NCI-H2227 treated with DMSO at 0.1 percent for 48 hours (cell line): ENCODE results near the gene NMUR1.

ENCODE experiments used
- DNase-seq: peaks from one replicate; lab custom pipeline; 2025; lab: John Stamatoyannopoulos, UW

NMUR1 gene

GRCh38 chr2:231525248-231526163 is 4.7 kb downstream of the NMUR1 start:
- DNase-seq = no peak

- DNase-seq = no peak
These were observed 5.6 kb downstream of the NMUR1 start for GRCh38 chr2:231524477-231525247.

DNA sequence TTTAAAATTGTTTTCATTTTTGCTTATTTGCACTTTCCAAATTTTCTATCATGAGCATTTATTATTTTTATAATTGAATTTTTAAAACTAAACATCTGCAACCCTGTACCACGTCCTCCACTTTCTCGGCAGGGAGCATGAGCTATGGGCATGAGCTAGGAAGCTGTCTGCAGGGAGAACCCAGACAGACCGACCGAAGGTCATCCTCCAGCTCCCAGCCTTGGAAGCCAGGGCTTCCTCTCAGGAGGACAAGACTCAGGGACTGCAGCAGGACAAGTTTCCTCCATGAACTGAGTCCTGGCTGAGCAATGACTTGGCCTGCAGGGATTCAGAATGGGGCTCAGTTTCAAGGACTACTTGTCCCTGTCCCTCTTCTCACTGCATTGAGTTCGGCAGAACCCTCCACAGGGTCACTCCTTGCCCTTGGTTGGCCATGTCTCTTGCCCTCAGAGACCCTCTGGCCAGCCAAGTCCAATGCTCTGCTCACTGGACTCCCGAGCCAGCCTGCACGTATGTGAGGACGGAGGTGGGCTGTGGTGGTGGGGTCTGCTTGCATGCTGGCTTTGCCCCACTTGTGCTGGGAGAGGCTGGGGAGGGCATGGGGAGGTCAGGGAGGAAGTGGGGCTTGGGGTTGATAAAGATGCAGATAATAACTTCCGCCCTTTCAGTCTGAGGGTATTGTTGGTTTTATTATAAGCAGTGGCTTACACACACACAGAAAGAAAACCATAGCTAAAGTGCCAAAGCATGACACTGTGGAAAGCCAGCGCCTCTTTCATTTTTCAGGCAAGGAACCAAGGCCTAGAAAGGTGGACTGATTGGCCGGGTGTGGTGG is 6.6 kb downstream of the NMUR1 start:
- DNase-seq = no peak

DNA sequence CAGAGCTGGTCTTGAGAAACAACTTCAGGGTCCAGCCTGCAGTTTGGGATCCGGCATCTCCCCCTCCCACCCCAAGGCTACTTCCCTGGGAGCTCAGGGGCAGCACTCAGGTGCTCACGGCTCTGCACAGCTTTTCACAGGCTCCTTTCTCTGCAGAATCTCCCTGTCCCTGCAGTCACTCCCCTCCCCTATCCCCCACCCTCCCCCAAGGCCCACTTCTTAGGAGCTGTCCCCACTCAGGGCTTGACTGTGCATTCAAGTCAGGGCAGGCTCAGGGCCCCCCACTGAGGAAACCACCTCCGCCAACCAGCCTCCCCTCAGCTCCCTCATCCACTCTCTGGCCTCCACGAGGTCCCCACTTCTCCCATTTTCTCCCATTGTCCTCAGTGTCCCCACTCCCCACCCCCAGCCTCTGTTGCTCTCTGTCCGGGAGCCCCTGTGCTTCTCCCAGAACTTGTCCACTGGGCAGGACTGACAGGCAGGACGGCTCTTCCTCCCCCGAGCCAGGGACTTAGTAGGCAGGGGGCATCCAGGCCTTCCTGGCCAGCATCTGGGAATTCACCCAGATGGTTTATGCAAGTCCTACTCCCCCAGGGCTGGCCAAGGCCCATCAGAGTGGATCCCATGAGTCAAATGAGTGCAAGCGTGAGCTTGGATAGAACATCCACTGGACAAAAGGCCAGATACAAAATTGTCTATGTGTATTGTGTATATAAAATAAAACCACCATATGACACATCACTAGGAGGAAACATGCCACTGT is 7.6 kb downstream of the NMUR1 start:
- DNase-seq = no peak

DNA sequence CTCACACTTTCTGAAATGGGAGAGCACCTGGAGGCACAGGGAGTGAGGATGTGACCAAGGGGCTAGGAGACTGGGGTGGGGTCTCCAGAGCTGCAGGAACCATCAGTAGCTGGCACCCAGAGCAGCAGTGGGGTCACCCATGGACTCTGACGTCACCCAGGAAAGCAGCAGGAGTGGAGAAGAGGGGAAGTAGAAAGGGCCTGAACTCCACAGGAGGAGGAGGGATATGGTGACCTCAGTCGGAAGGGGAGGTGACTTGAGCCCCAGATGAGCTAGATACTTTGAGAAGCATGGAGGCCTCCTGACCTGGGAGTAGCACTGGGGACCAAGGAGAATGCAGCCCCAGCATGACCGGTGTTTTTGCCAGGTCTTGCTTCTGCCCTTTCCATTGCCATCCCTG is 8.8 kb downstream of the NMUR1 start:
- DNase-seq = no peak

DNA sequence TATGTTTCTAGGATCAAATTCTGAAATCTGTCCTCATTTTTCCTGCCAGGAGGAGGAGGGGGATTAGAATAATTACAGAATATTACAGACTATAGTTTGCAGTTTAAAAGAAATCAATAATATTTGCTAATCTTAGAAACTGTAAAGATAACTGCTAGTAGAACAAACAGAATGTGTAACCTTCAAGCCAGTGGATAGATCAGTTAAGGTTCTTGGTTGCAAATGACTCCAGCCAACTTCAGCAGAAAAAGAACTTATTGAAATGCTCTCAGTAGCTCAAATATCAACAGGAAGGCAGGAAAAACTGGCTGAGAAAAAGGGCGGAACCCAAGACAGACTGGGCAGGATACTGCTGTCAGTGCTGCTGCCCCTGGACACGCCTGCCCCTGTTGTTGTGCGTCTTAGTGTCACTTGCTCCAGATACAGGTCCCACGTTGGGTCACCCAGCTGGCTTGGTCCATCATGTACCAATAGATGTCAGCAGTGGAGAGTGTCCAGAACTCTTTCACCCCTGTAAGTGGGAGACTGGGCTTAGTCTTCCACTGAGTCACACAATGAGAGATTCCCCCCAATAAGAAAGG is 10.2 kb downstream of the NMUR1 start:
- DNase-seq = no peak

- no peak for DNase-seq
These were observed 11.5 kb downstream of the NMUR1 start for GRCh38 chr2:231518771-231519170.

DNA sequence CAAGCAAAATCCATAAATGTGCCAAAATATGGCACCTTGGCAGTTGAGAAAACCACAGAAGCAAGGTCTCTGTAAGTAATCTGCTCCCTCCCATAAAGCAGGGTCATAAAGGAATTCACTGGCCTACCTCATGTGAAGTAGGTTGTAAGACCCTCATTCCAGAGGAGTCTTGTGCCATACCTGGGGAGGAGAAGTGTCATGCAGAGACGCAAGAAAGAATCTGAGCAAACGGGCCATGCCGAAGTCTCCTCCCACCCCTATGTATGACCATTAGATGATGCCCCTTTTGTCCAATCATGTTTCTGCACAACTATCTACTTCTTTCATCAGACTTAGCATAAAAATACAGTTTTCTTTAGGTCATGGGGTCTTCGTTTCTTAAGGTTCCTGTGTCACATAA is 14.6 kb downstream of the NMUR1 start:
- DNase-seq = no peak

GRCh38 chr2:231514951-231515297 is 15.3 kb downstream of the NMUR1 start:
- no peak for DNase-seq

- peak; percentile 97 for DNase-seq
These were observed 15.9 kb downstream of the NMUR1 start for GRCh38 chr2:231514225-231514950.

- DNase-seq = no peak
These were observed 16.5 kb downstream of the NMUR1 start for GRCh38 chr2:231513746-231514224.

DNA sequence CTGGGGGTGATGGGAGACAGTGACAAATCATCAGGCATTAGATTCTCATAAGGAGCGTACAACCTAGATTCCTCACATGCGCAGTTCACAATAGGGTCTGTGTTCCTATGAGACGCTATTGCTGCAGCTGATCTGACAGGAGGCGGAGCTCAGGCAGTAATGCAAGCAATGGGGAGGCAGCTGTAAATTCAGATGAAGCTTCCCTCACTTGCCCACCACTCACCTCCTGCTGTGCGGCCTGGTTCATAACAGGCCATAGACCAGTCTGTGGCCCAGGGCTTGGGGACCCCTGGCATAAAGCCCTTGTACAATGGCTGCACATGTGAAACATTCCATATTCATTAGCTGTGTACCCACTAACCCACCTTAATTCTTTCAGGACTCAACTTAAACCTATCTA is 18.0 kb downstream of the NMUR1 start:
- DNase-seq = peak; percentile 66

DNA sequence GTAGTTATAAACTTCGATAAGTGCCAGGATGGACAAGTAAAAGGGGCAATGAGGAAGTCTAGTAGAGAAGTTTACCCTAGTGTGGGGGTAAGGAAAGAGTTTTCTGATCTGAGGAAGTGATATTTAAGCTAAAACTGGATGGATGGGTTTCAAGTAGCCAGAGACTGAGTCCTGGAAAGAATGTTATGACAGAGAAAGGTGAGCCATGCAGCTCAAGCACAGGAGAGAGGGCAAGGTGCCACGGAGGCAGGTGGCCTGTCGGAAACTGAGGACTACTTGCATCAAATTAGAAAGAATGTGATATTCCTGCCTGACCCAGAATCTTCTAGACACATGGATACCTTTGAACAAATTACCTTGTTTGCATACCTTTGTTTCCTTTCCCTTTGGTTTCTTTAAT is 26.5 kb downstream of the NMUR1 start:
- DNase-seq = no peak

- no peak for DNase-seq
These were observed 27.6 kb downstream of the NMUR1 start for GRCh38 chr2:231502596-231502995.

DNA sequence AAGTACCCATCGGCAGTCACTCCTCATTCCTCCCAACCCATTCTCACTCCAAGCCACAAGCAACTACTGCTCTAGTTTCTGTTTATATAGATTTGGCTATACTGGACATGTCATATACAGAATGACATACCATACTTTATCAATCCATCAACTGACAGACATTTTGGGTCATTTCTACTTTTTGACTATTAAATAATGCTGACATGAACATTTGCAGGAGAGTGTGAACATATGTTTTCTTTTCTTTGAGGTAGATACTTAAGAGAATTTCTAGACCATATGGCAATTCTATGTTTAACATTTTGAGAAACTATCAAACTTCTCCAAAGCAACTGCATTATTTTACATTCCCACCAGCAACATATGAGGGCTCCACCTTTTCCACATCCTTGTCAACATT is 32.6 kb downstream of the NMUR1 start:
- DNase-seq = no peak

DNA sequence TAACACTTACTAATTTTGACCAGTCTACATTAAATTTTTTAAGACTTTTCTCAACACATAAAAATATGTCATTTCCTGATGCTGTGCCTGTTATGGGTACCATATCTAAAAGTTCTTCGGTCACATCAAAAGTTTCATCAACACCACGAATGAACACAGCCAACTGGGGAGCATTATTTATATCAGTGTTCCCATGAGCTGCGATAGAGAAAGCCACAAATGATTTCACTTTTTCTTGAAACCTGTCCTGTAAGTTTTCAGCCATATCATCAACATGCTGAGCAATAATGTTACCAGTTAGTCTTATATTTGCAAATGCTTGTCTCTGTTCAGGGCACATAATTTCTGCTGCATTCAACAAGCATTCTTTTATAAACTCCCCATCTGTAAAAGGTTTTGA is 35.6 kb downstream of the NMUR1 start:
- no peak for DNase-seq

DNA sequence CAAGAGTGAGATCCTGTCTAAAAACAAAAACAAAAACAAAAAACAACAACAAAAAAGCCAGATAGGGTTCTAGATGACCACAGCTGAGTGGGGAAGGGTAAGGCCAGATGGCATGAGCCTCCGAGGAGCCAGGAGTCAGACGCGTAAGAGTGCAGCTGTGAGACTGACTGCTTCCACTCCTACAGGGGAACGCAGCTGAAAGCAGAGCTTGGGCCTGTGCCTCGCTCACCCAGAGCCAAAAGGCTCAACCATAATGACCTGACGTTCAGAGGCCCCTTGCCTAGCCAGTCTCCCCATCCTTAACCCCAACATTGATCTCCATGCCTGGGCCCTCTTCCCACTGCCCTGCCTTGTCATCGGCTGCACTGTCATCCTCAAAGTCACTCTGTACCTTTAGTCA is 39.4 kb downstream of the NMUR1 start:
- DNase-seq = no peak

GRCh38 chr2:231489990-231490389 is 40.3 kb downstream of the NMUR1 start:
- no peak for DNase-seq

DNA sequence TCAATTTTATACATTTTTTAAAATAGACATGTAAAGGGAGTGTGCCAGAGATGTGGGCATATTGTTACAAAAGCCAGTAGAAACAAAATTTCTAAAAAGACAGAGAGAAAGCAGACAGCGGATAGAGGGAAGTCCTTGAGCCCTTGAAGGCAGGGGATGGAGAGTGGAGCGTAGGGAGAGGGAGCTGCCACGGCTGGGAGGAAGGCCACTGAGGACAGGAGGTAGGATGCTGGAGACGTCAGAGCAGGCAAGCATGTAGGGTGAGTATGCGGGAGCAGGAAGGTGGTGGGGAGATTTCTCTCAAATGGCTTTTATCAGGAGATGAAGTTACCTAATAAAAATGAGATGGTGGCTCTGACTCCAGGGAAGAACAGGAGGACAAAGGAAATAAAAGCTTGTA is 41.9 kb downstream of the NMUR1 start:
- DNase-seq = no peak

- DNase-seq = no peak
These were observed 43.2 kb downstream of the NMUR1 start for GRCh38 chr2:231486851-231487596.
